ENCODE results near the gene PBX4.

Gene PBX4

DNA sequence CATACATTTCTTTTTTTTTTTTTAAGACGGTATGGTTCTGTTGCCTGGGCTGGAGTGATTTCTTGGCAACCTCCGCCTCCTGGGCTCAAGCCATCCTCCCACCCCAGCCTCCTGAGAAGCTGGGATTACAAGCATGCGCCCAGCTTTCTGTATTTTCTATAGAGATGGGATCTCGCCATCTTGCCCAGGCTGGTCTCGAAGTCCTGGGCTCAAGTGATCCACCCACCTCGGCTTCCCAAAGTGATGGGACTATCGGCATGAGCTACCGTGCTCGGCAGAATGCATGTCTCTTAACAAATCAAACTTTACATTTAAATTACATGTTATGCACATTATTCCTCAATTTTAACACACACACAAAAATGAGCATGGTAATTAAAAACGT is 101.3 kb downstream of the PBX4 start:
- no peak for DNase-seq

- peak; percentile 78 for DNase-seq
Measured at GRCh38 chr19:19515642-19516519, 102.6 kb downstream of the PBX4 start, which contains the start of gene NDUFA13. Gene NDUFA13, plus strand, starts transcription at chr19:19516225. Its CDS starts 14 bp downstream, at chr19:19516239.

GRCh38 chr19:19514881-19515641 is 103.4 kb downstream of the PBX4 start, which contains the start of gene TSSK6:
Gene TSSK6, minus strand, starts transcription at chr19:19515548. Its CDS starts 121 bp downstream, at chr19:19515427.
- DNase-seq = no peak

GRCh38 chr19:19514215-19514657 is 104.3 kb downstream of the PBX4 start:
- DNase-seq = no peak

GRCh38 chr19:19513682-19514081 is 104.8 kb downstream of the PBX4 start:
- DNase-seq = no peak

Data from NK-92 treated with Interleukin-12 subunit alpha and Interleukin-12 subunit beta, amount 100 ng/mL, for 24 hours (cell line).